Vagina (tissue), 2 donors: ENCODE data around the gene ZNF780A.

Experiments used
- POLR2AphosphoS5 ChIP-seq, 2 donors: sonication (generic); formaldehyde crosslinking; IDR thresholded peaks; one replicate each; pipeline ENCODE4 v1.9.0; 2017; ENCODE audit warnings: antibody characterized with exemption in 2 of 2, mild to moderate bottlenecking in 2 of 2, low read depth in 1 of 2; ENCODE audit not compliant: insufficient read depth in 1 of 2
- TF ChIP-seq, protein P1 (sequence below), 3 experiments: fragments of 450-650 bp in 2 of 3; fragments of 200-600 bp in 1 of 3; sonication (generic) in 1 of 3; IDR thresholded peaks; one replicate each; pipeline ENCODE4 v1.5.1; 2017 to 2019; ENCODE audit warnings: antibody characterized with exemption in 3 of 3, mild to moderate bottlenecking in 2 of 3, moderate library complexity in 2 of 3

DNA sequence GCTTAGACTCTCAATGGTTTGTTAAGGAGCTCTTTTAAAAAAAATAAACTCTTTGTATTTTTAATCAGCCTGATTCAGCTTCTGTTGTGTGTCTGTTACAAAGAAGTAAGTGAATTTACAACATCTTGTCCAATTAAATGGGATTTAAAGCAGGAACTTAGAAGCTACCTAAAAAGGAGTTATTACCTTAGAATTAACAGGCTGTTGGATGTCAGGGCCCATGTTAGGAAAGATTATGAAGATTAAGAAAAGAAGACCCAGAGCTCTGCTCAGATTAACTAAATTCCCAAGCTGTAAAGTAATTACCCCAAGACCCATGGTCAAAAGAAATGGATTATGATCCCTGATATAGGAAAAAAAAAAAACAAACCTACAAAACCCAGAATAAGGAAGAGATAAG, 44.1 kb upstream of the ZNF780A start:
- TF ChIP-seq, protein P1, sequence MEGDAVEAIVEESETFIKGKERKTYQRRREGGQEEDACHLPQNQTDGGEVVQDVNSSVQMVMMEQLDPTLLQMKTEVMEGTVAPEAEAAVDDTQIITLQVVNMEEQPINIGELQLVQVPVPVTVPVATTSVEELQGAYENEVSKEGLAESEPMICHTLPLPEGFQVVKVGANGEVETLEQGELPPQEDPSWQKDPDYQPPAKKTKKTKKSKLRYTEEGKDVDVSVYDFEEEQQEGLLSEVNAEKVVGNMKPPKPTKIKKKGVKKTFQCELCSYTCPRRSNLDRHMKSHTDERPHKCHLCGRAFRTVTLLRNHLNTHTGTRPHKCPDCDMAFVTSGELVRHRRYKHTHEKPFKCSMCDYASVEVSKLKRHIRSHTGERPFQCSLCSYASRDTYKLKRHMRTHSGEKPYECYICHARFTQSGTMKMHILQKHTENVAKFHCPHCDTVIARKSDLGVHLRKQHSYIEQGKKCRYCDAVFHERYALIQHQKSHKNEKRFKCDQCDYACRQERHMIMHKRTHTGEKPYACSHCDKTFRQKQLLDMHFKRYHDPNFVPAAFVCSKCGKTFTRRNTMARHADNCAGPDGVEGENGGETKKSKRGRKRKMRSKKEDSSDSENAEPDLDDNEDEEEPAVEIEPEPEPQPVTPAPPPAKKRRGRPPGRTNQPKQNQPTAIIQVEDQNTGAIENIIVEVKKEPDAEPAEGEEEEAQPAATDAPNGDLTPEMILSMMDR (IDR thresholded peaks at IDR 0.05) = no peak
- TF ChIP-seq POLR2AphosphoS5 (IDR thresholded peaks at IDR 0.05; ENCODE audit: insufficient read depth in 1 of 2, low read depth in 1 of 2) = no peak
